GM21367 (cell line): Measurements from ENCODE around the gene ALPG.
"Not testable (repeated sequence)": the region's sequence is repeated elsewhere in the genome, so short reads cannot be mapped to it uniquely, and the experiment has no call there.

Source experiments
- ATAC-seq: cut with Tn5 transposase; IDR thresholded peaks from one replicate; pipeline ENCODE4 v1.9.1; 2021; ENCODE audit not compliant: unreplicated experiment

ALPG gene

DNA sequence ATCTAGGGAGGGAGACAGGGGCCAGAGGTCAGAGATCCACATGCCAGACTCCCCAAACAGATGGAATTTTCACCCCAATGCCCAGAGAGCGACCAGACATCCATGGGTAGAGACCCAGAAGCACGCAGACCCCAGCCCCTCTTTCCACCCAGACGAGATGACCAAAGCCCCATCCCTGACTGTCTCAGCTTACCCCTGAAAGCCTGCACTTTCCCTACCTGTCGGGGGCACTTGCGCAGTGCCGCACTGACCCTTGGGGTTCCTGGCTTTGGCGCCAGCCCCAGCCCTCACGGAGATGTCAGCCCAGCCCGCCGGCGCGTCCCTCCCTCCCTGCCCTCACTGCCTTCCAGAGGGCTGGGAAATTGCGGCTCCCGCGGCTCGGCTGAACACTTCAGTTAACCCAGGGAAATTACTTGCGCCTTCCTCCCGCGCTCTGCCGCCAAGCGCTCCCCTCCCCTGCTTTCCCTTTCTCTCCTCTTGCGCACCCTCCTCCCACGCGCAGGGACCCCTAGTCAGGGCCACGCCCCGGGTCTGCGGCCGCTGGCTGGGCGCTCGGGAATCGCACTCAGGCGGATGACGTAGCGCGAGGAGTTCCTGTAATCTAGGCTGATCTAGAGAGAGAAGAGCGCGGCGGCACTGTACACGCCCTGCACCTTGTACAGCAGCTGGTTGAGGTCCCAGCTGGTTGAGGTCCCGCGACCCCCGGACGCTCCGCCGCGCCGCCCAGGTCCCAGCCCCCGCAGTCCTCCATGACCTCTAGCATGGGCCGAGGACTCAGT, 12.0 kb downstream of the ALPG start:
- no peak for ATAC-seq

DNA sequence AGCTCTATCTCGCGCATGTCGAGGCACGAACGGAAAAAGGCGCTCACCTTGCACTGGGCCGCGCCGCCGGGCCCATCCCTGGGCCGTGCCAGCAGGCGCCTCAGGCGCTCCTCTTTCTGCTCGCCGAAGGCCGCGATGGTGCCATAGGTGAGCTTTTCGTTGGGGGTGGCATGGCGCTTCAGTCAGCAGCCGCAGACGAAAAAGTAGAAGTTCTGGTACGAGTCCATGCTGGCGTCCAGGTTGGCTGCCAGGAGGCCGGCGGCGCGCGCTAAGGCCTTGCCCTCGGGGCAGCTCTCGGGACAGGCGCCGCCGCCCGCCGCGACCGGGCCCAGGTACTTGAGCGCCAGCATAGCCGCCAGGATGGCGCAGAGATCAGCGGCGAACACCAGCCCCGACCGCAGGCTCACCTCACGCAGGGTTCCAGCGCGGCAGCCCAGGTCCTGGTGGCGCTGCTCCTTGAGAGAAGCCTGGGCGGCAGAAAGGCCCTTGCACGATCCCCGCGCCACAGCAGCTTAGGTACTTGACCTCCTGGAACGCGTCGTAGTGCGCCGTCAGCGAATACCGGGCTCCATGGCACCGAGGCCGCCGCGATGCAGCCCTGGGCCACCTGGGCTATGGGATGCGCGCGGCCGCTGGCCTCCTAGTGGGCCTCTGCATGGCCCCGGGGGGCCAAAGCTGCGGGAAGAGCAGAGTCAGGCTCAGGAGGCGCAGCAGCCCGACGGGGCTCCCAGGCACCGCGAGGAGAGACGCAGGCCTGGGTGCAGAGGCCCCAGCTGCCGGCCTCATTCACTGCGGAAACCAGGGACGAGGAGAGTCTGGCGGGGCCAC, 12.8 kb downstream of the ALPG start:
- no peak for ATAC-seq

- ATAC-seq: no peak
Observed at GRCh38 chr2:232420073-232420454, 13.4 kb downstream of the ALPG start.

DNA sequence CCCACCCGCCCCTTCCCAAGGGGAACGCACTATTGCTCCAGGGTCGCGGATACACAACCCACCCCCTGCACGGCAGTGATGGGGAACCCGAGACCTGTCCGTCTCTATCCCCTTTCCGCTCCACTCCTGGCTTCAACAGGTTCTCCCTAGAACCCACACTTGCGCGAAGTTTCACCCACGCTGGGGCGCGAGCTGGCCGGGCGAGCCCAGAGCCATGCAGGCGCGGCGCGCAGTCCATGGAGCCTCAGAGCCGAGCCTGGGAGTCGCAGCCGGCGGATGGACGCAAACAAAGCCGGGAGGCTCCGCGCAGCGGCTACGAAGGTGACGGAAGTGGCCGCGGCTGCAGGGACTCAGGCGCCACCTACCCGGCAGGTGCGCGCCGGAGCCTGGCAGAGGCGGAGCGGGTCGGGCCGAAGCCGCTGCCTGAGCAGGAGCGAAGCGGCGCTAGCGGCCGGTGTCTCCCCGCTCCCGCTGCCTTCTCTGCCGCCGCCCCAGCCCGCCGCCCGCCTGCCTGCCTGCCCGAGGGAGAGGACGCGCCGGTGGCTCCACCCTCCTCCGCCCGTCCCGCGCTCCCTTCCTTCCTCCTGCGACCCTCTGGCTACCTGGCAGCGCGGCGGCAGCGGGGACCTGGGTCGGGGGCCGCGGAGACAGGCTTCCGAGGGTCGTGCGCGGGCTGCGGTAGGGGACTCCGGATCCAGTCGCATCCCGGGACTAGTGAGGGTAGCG, 14.0 kb downstream of the ALPG start:
- no peak for ATAC-seq

DNA sequence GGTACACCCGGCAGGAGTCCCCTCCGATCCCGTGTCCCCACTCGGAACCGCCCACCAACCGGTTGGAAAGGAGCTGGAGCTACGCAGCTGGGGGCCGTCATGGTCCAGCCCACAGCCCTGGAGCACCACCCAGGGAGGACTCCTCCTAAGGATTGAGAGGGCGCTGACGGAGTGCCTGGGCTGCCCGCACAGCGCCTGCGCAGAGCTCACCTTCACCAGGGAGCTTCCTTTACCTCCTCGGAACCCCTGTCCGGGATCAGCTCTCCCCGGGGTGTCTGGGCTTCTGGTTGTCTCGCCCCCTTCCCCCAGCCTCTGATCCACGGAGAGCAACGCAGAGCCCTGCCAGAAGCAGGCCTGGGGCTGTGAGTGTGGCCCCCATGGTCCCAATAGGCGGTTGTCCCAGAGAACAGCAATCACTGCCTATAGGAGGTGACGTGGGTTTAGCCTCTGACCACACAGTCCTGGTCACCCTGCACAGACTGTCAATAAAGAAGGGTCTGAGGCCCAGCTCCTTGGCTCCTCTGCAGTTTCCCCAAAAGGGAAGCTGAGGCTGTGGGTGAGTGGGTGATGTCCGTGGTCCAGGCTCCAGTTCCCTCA, 14.6 kb downstream of the ALPG start:
- no peak for ATAC-seq

- no peak for ATAC-seq
Observed at GRCh38 chr2:232422051-232422450, 15.4 kb downstream of the ALPG start.

- ATAC-seq: not testable (repeated sequence)
Observed at GRCh38 chr2:232422996-232423395, 16.4 kb downstream of the ALPG start.

DNA sequence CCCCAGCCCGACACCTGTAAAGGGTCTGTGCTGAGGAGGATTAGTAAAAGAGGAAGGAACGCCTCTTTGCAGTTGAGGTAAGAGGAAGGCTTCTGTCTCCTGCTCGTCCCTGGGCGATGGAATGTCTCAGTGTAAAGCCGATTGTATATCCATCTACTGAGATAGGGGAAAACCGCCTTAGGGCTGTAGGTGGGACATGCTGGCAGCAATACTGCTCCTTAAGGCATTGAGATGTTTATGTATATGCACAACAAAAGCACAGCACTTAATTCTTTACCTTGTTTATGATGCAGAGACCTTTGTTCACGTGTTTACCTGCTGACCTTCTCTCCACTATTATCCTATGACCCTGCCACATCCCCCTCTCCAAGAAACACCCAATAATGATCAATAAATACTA, 16.8 kb downstream of the ALPG start:
- not testable (repeated sequence) for ATAC-seq

DNA sequence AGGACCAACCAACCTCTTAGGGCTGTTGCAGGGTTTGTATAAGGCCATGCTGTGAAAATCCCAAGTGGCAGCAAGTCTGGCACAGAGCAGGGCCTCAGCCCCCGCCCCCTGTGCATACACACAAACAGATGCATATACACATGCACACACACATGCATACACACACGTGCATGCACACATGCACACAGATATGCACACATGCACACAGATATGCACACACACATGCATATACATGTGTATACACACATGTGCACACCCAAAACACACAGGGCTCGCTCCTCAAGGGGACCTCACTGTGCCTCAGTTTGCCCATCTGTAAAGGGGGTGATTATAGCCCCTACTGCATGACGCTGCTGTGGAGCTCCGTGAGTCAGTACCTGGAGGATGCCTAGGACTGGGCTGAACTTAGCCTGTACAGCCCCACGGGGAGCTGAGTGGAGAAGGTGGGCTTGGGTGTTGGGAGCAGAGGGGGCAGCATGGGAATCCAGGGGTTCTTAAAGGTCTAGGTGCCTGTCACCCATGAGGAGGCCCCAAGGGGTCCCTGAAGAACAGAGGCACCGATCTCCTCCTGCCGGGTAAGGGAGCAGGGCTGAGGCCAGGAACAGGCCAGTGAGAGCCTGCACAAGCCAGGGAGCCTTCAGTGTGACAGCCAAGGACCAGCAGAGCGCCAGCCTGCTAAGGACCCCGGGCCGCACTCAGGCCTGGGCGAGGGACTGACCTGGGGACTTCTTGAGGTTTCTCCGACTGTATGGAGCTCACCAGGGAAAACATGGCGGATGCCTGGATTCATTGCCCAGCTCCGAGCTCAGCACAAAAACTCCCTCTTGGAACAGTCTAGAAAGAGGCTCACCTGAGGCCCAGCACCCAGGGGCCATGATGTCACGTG, 25.3 kb downstream of the ALPG start:
- no peak for ATAC-seq

DNA sequence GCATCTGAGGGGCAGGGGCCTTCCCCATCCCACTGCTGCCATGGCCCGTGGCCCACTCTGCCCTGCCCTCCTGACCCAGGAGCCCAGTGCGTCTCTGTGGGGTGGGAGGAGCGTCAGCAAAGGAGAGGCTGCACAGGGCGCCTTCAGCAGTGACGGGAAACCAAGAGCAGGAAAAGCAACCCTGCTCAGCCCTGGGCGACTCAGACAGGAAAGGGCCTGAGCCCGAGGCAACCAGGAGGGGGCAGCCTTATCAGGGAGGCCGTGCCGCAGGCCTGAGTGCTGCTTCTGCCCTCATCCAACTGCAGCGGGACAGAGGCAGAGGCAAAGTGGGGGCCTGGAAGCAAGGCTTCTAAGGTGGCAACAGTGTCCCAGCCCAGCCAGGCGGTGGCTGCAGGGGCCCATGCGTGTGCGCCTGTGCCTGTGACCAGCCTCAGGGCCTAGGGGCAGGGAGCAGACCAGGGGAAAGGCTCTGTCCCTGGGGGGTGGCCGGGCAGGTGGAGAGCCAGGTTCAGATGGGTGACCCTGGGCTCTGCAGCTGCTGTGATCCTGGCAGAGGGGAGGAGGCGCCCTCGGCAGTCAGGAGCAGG, 26.0 kb downstream of the ALPG start:
- no peak for ATAC-seq

DNA sequence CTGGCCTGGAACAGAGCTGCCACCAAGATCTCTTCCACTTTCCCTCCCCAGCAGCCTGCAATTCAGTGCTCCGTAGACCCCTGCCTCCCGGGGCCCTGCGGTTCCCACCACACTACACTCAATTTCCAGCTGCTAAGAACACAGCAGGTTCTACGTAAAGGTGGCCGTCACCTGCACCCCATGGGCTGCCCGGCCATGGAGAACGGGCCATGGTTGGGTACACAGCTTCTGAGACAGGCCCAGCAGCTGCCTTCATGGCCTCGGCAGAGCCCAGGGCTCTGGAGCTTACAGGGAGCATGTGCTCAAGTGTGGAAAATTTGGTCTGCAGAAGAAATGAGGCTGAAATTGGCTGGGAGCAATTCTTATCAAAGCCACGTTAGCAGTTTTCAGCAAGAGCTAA, 27.0 kb downstream of the ALPG start:
- not testable (repeated sequence) for ATAC-seq

DNA sequence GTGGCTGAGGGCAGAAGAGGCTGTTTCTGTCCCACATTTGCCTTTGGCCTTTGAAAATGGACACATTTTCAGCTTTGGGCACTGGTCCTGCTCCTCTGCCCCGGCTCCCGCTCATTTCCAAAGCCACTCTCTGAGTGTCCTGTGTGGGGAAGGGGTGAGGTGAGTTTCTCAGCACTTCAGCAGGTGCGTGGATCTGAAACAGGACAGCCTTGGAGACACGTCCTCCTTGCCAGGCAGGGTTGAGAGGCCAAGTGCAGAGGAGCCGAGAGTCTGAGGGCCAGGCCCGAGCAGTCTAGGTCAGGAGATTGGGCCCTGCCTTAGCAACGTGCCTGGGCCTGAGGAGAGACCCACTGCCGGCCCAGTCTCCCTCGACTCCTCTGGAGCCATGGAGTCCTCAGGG, 27.4 kb downstream of the ALPG start:
- ATAC-seq: no peak

DNA sequence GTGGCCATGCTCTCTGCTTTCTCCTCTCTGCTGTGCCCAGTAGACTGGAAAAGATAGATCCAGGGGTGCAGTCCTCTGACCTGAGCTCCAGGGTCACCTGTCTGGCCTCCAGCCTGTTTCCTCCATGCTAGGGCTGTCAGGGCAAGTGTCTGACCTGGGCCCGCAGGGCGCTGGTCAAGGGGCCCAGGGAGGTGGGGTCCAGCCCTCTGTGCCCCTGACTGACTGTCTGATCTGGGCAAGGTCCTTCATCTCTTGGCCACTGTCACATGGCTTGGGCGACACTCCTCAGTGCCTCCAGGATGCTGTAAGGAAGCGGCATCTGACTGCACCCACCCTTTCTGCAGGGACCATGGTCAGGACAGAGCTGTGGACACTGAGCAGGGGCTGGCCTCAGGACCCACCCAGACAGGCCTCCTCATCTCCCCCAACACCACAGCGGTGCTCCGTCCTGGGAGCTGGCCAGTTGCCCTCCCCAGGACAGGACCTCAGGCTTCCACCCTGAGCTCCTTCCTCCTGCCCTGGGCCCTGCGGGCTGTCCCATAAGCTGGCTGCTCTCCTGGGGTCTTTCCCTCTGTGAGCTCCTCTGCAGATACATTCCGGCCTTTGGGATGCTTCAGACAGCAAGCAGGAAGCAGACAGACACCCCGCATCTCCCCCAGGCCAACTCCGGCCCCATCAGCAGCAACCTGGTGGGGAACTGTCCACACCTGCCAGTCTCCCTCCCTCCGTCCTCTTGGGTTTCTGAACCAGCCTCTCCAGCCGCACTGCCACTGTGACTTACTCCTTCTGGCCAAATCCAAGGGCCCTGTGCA, 28.1 kb downstream of the ALPG start:
- no peak for ATAC-seq

GRCh38 chr2:232435375-232435648, 28.7 kb downstream of the ALPG start:
- ATAC-seq: no peak

DNA sequence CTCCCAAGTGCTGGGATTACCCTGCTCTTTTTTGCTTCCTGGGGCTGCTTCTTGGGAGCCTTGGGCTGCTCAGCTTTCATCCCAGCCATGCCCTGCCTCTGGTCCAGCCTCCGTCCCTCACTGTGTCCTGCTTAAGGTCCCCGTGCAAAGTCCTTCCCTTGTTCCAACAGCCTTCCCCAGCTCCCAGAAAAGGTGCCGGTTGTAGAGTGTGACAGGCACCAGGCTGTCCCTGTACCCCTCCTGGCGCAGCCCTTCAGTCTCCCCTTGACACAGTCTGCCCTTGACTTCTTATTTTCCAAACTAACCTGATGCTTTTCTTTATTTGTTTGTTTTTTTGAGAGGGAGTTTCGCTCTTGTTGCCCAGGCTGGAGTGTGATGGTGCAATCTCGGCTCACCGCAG, 29.2 kb downstream of the ALPG start:
- no peak for ATAC-seq

- ATAC-seq: no peak
Observed at GRCh38 chr2:232436381-232437194, 29.9 kb downstream of the ALPG start.

GRCh38 chr2:232437195-232437571, 30.5 kb downstream of the ALPG start:
- no peak for ATAC-seq

GRCh38 chr2:232438091-232438490, 31.4 kb downstream of the ALPG start:
- ATAC-seq: no peak
